Activated CD8-positive, alpha-beta memory T cell treated with anti-CD3 and anti-CD28 coated beads for 1 hour (primary cell): ENCODE data around the gene DMBX1.

Experiments
- DNase-seq, 2 donors: peaks; one replicate each; pipeline ENCODE4 v3.0.0-alpha.2; 2020; ENCODE audit warnings: low read depth in 1 of 2; ENCODE audit errors: extremely low read depth in 1 of 2

Gene DMBX1

DNA sequence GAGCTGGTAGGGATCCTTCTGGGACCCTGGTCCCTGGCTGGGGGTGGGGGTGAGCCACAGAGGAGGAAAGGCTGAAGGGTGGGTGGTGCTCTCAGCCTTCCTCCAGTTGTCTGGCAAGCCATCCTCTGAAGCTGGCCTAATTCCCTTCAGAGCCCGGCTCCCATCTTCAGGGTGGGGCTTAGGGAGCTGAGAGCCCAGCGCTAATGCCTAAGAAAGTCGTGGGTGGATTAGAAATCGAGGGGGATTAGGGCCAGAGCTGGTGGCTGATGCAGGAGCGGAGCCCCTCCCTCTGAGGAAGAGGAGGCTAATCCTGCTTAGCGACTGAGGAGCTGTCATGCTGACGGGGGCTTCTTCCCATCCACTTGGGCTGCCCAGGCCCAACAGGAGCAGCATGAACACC lies 30.8 kb upstream of the DMBX1 start:
- DNase-seq: no peak

DNA sequence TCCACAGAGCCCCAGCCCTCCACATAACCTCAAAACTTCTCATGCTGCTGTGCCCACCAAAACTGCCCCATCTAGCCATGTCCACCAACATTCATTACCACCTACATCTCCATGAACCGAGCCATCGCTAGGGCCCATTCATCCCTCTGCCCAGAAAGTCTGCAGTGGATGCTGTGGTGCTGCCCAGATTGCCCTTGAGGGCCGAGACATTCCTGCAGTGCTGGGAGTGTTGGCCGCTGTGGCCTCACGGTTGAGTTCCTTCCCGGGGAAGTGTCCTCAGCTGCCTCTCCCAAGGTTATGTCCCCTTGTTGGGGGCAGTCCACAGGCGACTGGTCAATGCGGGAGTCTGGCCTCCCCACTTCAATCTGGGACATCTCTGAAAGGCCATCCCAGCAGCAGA lies 30.3 kb upstream of the DMBX1 start:
- DNase-seq: no peak

DNA sequence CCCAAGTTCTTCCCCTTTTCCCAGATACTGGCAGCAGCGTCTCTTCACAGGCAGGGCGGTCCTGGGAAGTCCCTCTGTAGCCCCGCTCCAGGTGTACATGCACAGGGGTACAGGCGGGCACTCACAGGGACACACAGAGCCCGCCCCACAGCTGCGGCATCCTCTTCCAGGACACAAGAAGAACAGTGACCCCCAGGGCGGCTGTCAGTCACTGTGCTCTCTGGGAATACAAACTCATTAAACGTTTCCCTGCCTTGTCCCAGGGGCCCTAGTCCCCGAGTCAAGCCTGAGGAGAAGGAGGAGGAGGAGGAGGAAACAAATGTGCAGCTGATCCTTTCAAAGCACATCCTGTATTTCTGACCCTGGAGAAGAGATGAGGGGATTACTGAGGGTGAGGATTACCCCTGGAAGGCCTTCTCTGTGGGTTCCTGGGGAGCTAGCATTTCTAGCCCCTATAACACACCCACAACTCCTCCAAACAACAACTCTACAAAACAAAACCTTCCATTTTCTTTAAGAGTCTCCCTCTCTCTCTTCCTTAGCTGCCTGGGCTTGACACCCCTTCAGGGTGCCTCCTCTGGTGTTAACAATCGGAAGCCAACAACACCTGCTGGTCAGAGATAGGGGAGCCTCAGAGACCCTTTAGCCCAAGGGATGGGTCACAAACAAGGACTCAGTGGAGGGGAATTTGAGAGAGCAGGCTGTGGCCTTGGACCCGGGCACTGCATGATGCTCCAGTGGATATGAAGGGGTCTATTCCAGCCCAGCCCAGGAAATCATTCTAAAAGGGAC lies 28.4 kb upstream of the DMBX1 start:
- DNase-seq: no peak

DNA sequence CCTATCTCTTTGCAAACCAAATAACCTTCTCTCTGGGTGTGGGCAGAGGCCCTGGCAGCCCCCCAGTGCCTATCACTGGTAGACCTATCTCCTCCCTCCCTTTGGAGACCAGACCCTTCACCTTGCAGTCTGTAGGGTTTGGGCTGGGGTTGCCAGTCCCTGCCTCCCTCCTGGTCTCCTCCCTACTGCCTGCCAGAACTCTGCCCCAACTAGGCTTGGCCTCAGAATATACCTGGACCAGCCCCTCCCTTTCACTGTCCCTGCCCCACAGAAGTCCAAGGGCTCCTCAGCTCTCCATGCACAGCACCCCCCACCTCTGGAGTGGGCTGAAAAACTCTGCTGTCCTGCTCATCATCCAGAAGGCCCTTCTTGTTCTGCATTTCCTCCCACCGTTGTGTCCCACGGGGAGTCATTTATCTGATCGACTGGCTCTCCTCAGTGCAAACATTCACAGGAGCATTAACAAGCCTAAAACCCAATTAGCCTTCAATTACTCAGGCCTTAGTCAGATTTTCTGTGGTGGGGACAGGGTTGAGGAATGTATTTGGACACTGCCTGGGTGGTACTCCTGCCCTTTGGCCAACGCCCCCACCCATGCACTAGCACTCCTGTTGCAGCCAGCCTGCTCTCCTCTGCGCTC lies 27.7 kb upstream of the DMBX1 start:
- no peak for DNase-seq

DNA sequence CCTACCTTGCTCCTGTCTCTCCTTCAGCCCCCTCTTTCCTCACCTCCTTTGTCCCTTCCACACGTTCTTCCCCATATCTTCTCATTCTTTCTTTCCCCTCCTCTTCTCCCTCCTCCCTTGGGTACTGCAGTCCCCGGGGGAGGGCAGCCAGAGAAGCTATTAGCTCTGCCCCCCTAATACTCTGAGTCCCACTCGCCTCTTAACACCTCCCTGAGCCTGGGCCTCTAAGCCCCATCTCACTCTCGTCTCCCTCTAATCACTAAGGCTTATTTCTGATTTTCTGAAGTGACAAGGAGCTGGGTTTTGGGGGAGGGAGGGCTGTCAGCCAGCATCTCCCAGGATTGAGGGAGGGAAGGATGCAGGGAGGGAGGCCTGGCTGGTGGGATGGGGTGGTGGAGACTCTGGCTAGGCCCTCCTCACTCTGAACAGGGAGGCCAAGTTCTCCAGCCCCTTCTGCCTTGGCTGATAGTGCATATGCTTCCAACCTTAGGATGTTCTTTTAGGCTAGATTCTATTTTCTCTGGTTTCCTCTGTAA lies 25.6 kb upstream of the DMBX1 start:
- no peak for DNase-seq

DNA sequence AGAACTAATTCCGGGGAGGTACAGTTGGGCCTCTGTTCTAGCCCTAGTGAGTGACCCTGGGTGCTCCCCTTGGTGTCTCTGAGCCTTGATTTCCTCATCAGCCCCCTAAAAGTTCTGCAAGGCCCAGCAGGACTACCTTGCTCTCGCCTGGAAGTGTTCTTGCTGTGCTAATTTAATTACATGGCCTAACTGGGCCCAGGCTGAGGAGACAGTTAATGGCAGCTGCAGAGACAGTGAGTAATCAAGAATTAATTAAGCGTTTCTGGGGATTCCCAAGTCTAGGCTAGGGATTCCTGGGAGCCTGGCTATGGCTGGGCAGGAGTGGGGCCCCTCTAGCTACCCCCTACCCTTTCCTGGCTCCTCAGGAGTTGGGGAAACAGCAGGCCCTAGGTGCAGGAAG lies 24.7 kb upstream of the DMBX1 start:
- no peak for DNase-seq

DNA sequence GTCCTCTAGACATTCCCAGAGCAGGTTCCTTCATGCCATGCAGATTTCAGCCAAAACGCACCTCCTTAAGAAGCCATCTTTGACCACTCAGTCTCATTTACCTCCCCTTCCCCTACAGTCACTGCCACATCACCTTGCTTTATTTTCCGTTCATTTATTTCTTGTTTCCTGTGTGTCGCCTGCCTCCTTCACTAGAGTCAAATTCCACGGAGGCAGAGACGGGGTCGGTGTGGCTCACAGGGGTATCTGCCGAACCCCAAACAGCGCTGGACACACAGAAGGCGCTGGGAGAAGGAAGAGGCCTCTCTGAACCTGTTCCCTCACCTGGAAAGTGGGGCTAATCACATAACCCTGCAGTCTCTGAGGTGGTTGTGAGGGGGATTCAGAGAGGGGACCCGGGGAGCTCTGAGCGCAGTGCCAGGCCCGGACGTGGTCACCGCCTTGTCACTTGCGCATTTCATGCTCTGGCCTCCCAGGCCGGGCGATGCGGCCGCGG lies 23.6 kb upstream of the DMBX1 start:
- no peak for DNase-seq

DNA sequence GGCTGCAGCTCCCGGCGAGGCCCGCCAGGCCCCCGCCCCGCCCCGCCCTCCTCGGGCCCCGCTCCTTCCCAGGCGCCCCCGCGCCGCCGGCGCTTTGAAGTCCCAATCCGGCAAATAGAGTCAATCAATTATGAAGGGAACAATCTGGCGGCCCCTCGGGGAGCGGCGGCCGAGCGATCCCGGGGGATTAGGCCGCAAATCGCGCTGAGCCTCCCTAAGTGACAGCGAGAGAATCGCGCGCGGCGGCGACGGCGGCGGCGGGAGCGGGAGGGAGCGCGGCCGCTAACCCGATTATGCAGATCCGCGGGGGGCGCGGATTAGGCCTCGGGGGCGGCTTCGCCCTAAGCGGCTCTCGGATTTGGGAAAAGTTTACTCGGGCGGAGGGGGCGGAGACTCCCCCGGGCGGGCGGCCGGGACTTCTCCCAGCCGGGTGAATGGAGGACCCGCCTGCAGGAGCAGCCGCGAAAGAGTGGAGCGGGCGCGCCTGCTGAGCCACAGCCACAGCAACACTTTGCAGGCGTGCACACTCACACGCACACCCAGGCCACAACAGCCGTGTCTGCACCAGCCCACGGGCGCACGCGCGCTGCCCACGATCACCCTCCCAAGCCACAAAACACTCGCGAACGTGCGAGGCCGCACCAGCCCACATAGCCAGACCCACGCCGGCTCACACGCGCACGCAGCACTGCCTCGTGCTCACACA lies 23.0 kb upstream of the DMBX1 start:
- DNase-seq: no peak

DNA sequence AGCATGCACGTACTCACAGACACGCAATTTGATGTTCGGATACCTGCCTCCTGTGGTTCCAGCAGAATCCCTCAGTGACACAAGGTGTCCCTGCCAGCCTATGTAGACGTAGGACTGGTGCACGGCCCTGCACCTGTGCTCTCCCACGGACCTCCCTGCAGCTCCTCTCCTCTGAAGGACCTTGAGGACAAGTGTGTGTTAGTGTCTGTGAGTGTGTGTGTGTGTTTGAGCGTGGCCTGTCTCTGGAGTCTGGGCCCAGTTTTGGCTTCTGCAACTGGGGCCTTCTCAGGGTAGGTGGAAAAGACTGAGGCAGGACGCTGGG lies 22.5 kb upstream of the DMBX1 start:
- DNase-seq: no peak

DNA sequence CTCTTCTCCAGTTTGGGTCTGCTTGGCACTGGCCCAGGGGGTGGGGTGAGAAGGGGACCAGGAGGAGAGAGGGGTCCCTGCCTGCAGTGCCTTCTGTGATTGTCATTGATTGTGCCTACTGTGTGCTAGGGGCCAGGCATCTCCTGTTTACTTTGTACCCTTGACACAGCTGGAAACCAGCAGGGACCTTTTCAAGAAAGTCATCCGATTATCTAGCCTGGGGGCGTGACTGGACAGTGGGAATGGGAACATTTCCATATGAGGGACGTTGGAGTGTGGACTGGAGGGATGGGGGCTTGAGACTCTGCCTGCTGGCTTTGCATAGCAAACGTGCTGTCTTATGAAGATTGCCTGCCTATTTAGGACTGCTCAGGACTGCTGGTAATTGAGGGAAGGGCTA lies 19.8 kb upstream of the DMBX1 start:
- DNase-seq: no peak

DNA sequence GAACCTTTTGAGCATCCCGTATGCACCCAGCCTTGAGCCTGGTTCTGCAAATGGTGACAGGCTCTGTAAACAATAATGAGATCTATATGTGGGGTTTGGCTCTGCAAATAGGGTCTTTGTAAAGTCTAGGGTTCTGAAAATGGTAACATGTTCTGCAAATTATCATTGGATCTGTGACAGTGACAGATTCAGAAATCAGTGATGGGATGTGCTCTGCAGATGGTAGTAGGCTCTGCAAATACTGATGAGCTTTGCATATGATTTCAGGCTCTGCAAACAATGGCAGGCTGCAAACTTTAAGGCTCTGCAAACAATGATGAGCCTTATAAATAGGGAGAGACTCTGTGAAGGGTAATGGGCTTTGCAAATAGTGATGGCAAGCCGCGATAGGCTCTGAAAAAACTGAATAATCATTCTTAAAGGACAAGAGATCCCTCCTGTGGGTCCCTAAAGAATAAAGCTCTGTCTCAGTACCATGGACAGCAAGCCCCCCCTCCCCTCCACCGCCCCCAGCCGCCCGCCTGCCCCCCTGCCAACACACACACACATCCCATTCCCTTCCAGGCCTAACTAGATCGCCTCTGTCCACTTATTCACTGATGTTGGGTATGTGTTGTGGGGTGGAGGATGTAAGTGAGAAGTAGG lies 17.7 kb upstream of the DMBX1 start:
- DNase-seq: no peak

DNA sequence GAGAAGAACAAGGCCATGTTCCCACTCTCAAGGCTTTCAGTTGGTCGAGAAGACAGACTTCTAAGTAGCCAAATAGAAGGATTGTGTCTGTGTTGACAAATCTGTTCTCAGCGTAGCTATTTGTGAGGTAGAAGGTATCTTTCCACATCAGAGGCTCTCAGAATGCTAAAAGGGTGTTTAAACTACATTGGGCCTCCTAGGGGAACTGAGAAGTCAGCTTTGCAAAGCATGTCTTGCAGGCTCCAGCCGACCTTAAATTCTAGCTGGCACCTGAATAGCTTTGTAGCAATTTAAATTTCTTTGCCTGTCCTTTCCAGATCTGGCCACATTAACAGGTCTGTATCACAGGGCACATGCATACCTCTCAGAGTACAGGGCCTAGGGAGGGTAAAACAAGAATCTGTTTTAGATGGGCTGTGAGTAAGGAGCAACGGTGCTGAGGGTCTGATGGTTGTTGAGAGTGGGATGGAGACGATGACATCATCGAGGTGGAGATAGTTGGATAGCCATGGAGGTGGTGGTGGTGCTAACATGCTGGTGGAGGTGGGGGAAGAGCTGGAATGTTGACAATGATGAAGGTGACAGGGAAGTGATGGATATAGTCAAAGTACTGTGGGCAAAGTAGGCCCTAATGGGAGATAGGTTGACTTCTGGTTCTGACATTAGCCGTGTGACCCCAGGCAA lies 17.0 kb upstream of the DMBX1 start:
- no peak for DNase-seq

DNA sequence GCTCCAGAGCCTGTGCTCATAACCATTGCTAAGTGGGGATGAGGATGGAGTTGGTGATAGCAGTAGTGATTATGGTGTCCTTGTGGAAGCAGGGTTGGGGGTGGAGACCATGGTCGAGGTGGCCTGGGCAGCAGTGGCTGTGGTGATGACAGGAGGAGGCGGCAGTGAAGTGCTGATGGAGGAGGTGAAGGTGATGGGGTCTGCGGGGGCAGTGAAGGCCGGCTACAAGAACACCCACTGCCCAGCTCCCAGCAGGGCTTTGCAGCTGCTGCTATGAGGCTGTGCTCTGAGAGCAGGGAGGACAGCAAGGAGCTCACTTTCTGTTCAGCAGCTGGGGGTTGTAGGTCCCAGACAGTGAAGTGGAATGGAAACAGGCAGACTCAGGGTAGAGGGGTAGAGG lies 15.6 kb upstream of the DMBX1 start:
- DNase-seq: no peak

DNA sequence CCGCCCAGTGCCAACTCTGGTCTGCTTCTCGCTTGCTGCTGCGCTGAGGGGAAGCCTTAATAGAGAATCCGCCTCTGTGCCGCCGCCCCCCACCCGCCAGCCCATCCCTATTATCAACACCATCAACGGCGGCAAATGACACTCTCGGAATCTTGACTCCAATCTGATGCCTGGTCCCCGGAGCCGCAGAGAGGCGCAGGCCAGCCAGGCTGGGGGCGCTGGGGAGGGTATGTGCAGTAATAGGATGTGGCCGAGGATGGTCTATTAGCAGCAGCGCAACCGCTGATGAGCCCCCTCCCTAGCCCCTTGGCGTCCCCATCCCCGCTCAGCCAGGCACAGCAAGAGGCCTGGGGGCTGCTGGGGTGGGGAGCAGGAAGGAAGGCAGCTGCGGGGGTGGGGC lies 15.1 kb upstream of the DMBX1 start:
- DNase-seq: no peak

DNA sequence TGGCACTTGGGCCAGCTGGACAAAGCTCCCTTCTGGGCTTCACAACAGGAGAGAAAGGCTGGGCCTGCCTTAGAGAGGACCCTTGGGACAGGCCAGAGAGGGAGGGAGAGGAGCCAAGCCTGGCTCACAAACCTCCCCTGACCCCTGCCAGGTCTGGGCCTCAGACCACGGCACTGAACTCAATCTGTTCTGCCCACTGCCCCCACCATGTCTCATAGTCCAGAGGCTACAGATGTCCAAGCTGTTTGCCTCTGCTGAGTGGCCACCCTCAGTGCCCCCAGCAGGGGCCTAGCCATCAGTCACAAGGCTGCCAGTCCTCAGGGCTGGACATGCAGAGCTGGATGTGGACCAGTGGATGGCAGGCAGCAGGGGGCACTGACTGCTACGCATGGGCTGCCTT lies 13.0 kb upstream of the DMBX1 start:
- DNase-seq: no peak

DNA sequence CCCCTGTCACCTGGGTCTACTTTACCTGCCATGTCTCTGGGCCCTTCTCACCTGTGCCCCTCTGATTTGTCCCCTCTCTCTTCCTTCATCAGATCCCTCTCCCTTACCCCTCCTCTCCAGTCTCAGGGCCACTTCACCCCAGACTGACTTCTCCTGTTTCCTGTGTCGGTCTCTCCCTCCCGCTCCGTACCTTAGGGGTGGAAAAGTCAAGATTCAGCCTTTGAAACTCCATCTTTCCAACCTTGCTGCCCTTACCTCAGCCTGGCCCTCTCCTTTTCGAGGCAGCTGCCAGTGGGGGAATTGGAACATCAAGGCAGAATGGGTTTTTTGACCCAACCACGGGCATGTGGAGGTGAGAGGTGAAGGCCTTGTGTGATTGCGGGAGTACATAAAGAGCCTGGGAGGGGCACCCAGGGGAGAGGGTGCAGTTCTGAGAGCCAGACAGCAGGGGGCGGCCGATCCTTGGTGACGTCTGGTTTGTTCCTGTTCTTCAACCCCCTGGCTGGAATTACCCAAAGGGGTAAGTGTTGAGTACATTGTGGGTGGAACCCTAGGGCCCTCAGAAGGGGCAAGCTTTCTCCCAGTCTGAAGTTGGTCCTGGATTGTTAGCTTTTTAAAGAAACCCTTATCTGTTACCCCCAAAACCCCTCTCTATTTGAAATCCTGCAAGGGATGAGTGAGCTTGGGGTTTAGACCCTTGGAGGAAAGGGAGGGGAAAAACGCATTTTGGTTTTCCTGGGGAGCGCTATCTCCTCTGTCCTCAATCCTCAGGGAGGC lies 12.3 kb upstream of the DMBX1 start:
- peak; percentile 38 to 49 for DNase-seq

DNA sequence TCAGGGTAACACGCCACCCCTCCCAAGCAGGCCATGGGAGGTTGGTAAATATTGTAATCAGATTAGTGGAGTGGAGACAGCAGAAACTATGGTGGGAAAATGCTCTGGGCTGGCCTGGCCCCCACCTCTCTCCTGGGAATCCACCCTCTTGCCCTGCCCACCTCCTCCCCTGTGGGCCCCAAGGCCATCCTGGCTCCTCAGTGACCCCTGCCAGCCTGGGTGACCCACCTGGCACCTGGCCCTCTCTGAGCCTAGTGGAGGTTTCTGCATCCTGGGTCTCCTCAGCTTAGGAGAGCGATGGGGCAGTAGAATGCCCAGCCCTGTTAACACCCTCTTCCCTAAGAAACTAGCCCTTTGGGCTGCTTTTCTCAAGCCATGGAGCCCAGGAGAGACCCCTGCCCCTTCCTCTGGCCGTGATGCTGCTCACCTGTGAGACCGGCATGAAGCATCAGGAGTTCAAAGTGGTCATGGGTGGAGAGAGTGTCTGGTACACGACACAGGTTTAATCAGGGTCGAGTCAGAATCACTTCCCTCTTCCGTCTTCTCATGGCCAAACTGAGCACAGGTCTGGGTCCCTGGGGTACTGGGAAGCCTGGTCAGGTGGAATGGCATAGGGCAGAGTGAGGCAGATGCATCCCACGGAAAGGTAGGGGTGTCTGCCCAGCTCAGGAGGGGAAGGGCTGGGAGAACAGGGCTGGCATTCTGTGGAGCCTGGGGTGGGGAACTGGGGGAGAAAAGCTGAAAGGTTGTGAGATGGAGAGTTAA lies 10.7 kb upstream of the DMBX1 start:
- DNase-seq: no peak

DNA sequence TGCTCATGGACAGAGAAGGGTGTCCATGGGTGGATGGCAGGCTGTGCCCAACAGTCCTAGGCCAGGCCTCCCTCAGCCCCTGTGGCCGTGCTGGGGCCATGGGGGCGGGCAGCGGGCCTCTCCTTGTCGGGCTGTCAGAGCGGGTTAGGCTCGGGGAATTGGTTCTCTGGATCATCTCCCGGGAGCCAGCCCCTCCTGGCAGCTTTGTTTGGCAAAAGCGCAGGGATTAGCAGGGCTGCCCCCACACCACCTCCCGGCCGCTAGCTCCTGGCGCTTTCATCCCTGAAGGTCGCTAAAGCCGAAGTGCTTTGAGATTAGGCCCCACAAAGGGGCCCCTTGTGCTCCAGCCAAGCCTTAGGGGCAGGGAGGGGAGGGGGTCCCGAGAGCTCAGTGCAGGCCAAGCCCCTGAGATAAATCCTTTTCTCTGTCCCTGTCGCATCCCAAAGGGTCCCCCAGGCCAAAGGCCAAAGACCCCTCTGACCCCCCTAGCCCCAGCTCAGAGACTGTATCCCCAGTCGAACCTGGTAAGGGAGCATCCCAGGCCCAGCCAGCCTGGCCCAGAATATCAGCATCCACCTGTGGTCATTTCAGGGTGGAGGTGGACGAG lies 9.8 kb upstream of the DMBX1 start:
- no peak for DNase-seq
